NCI-H2107 treated with DMSO at 0.1 percent for 48 hours (cell line): ENCODE results near the gene FNDC8.
"Not testable (repeated sequence)": the region's sequence is repeated elsewhere in the genome, so short reads cannot be mapped to it uniquely, and the experiment has no call there.

Source experiments
- DNase-seq: peaks from one replicate; lab custom pipeline; 2025; ENCODE audit not compliant: unreplicated experiment; lab: John Stamatoyannopoulos, UW

FNDC8 gene

DNA sequence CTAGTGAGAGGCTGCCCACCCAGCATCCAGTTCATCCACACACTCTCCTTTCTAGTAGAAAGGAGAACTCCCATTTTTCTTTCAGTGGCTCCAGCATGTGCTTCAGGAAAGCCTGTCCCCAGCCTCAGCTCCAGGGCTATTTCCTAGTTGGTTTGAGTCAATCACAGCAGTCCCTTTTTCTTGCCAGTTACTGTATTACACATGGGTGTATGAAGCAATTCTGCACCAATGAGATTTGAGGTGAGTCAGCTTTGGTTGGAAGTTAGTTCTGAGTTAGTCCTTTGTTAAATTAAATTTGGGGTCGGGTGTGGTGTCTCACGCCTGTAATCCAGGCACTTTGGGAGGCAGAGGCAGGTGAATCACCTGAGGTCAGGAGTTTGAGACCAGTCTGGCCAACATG, 26.5 kb upstream of the FNDC8 start:
- no peak for DNase-seq

- DNase-seq = no peak
Measured at GRCh38 chr17:35095741-35096140, 25.7 kb upstream of the FNDC8 start.

- DNase-seq = no peak
Measured at GRCh38 chr17:35097776-35098175, 23.6 kb upstream of the FNDC8 start.

- no peak for DNase-seq
Measured at GRCh38 chr17:35099908-35100307, 21.5 kb upstream of the FNDC8 start.

GRCh38 chr17:35101036-35101435, 20.4 kb upstream of the FNDC8 start:
- DNase-seq = no peak

GRCh38 chr17:35101725-35102124, 19.7 kb upstream of the FNDC8 start:
- no peak for DNase-seq

GRCh38 chr17:35103271-35103670, 18.1 kb upstream of the FNDC8 start:
- DNase-seq = no peak

DNA sequence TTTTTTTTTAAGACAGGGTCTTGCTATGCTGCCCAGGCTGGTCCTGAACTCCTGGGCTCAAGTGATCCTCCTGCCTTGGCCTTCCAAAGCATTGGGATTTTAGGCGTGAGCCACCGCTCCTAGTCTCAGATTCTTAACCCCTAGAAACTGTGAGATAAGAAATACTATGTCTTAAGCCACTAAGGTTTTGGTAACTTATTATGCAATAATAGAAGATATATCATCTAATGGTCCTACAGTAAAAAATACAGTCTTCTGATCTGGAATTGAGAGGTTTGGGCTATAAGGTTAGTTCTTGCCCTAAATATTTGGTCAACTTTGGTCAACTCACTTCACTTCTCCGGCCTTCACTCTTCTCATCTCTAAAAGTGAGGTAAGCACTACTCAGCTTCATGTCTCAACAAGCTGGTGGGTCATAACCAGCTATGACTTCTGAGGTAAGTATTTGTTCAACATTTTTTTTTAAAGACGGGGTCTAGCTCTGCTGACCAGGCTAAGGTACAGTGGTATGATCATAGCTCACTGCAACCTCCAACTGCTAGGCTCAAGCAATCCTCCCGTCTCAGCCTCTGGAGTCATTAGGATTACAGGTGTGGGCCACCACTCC, 16.5 kb upstream of the FNDC8 start:
- no peak for DNase-seq

DNA sequence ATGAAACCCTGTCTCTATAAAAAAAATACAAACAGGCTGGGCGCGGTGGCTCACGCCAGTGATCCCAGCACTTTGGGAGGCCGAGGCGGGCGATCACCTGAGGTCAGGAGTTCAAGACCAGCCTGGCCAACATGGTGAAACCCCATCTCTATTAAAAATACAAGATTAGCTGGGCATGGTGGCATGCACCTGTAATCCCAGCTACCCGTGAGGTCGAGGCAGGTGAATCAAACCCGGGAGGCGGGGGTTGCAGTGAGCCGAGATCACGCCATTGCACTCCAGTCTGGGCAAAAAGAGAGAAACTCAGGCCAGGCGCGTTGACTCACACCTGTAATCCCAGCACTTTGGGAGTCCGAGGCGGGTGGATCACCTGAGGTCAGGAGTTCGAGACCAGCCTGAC, 10.6 kb upstream of the FNDC8 start:
- not testable (repeated sequence) for DNase-seq

GRCh38 chr17:35116845-35117244, 4.6 kb upstream of the FNDC8 start:
- DNase-seq = no peak

GRCh38 chr17:35117984-35118383, 3.4 kb upstream of the FNDC8 start:
- DNase-seq = peak; percentile 27

- peak; percentile 50 for DNase-seq
Measured at GRCh38 chr17:35119370-35120165, 1.8 kb upstream of the FNDC8 start, which contains the start of gene RAD51D. Gene RAD51D, minus strand, starts transcription at chr17:35119860. Its CDS starts 247 bp downstream, at chr17:35119613.

DNA sequence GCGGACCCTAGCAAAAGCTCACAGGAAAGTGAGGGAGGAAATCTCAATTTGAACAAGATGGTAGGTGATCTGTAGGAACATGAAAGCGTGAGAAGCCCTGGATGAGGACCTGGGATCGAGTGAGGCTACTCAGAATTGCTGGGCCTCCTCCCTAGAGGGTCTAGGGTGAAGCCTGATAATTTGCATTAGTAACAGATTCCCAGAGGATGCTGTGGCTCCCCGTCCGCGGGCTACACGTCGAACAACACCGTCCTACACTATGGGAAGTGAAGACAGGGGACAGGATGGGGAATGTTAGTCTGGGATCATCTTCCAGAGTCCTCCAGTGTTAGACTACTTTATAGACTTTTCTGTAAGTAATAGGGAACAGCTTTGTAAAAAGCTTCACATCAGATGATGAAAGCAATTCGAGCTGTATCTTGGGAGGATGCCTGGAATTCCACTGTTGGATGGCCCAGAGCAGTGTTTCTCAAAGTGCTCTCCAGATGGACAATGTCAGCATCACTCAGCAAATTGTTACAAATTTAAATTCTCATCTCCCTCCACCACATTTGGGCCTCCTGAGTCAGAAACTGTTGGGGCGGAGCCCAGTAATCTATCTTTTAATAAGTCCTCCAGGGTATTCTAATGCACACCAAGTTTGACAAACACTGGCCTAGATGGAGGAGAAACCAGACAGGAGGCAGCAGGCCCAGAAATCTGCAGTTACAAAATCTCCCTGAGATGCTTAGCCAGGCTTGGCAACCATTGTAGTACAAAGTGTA, 6.5 kb downstream of the FNDC8 start:
- no peak for DNase-seq

GRCh38 chr17:35129154-35129972, 7.9 kb downstream of the FNDC8 start:
- DNase-seq = no peak

DNA sequence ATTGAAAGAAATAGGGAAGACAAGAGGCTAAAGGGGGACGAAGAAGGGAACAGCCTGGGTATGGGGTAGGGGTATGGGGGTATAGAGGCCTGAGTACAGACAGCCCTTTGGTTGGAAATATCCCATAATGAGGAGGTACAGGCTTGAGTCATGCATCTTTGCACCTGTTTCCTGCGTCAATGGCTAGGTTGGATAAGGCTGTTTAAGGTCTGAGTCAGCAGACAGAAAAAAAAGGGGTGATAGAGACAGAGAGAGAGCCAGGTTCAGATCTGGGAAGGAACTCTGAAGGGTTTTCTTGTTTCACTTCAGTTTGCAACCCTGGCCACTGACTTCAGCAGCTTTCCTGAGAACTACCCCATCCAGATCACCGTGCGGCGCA, 8.5 kb downstream of the FNDC8 start:
- DNase-seq = no peak

DNA sequence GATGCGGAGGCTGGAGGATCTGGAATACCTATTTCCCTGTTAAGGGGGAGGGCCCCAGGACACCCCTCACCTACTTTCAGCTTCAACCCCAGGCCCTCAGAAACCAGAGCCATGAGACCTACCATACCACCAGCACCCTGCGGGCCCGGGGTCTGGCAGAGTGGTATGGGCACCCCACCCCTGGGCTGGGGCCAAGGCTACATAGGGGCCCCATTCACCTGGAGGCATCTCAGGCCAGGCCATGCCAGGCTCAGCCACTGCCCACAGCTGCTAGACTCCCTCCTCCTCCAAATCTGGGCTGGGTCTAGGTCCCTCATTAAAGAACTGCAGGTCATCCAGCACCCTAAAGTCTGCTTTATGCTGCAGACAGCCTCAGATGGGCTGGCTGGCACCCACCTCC, 9.0 kb downstream of the FNDC8 start:
- no peak for DNase-seq

DNA sequence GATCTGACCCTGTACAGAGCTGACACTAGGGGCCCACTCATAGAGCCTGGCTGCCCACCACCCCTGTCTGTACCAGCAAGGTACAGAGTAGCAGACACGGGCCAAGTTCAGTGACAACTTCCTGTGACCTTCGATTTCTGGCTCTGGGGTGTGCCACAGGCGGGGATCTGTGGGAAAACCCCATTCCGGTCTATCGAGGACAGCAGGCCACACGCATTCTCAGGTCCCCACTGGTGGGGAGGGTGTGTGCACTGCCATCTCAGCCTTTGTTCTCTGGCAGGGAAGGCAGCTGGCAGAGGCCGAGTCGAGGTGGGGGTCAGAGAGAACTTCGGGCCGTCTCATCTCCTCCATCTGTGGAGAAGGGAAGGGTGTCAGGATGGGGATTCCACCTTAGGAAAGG, 10.7 kb downstream of the FNDC8 start:
- DNase-seq = no peak

DNA sequence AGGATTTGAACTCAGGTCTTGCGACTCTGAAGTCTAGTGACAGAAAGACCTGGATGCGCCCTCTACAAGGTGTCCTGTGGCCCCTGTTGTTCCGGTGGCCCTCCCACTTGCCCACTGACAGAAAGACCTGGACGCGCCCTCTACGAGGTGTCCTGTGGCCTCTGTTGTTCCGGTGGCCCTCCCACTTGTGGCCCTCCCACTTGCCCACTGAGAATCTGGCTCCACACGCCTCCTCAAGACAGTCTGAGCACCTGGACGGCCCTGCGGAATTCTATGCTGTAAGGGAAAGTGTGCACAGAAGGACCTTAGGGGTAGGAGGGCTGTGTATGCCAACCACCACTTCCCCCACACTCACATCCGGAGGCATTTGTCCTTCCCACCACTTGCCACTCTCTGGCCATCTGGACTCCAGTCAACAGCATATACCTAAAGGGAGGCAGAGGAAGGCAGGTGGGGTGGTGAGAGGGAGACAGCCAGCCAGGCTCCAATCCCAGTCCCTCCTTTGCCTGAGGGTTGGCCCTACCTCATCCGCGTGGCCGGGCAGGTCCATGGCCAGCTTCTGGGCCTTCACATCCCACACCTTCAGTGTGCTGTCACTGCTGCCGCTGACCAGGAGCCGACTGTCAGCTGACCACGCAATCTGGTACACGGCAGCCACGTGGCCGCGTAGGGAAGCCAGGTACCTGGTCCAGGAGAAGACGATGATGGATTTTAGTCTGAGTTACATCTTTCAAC, 11.6 kb downstream of the FNDC8 start:
- no peak for DNase-seq

GRCh38 chr17:35135322-35135721, 13.9 kb downstream of the FNDC8 start:
- DNase-seq = no peak

GRCh38 chr17:35138218-35138617, 16.8 kb downstream of the FNDC8 start:
- DNase-seq = no peak
